ENCODE results near the gene RNF43.

The RNF43 gene

DNA sequence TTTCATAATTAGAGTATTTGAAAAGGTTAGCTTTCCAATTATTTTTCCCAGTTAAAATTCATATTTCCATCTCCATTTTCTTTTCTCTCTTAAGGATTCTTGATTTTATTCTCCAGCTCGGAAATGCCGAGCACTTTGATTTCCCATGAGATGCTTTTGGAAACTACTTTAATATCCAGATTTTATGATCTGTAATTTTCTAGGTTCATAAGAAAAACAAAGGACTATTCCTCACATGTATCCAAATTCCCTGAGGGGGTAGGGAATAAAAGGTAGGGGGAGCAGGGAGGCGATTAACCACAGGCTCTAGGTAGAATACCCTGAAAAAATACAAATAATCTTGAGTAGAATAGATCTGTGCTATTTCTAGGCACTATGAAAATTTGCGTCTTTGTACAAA lies 938 bp downstream of the RNF43 start:
- DNase-seq (ENCODE audit: low read depth): no peak

DNA sequence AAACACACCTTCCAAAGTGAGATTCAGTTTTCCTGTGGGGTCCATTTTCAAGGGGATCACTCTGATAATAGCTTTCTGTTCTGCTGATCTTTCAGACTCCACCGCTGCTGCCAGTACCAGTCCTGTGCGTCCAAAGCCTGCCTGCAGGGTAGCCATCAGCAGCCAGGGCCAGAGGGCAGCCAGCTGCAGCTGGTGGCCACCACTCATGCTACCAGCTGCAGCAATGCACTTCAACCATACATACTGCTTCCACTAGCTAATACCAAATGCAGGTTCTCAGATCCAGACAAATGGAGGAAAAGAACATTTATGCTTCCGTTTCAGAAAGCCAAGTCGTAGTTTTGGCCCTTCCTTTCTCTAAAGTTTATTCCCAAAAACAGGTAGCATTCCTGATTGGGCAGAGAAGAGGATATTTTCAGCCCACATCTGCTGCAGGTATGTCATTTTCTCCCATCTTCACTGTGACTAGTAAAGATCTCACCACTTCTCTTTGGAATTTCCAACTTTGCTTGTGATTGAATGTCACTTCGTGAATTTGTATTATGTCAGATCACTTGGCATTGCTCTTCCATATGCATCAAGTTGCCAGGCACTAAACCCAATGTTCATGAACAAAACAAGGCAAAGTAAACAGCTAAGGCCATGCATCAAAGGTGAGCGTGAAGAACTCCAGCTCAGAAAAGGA lies 1.8 kb downstream of the RNF43 start:
- TF ChIP-seq, protein P1, sequence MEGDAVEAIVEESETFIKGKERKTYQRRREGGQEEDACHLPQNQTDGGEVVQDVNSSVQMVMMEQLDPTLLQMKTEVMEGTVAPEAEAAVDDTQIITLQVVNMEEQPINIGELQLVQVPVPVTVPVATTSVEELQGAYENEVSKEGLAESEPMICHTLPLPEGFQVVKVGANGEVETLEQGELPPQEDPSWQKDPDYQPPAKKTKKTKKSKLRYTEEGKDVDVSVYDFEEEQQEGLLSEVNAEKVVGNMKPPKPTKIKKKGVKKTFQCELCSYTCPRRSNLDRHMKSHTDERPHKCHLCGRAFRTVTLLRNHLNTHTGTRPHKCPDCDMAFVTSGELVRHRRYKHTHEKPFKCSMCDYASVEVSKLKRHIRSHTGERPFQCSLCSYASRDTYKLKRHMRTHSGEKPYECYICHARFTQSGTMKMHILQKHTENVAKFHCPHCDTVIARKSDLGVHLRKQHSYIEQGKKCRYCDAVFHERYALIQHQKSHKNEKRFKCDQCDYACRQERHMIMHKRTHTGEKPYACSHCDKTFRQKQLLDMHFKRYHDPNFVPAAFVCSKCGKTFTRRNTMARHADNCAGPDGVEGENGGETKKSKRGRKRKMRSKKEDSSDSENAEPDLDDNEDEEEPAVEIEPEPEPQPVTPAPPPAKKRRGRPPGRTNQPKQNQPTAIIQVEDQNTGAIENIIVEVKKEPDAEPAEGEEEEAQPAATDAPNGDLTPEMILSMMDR (IDR thresholded peaks at IDR 0.05; ENCODE audit: control insufficient read depth, insufficient read depth, low read depth, low read length, missing control alignments): no peak
- no peak for DNase-seq (ENCODE audit: low read depth)
- H3K4me3 ChIP-seq (ENCODE audit: control insufficient read depth, low read depth, low read length): no peak overlapping the region

More for the DNA sequence above, 938 bp downstream of the RNF43 start:
- TF ChIP-seq, protein P1 (IDR thresholded peaks at IDR 0.05; ENCODE audit: control insufficient read depth, insufficient read depth, low read depth, low read length, missing control alignments): no peak
- no peak overlapping the region for H3K4me3 ChIP-seq (ENCODE audit: control insufficient read depth, low read depth, low read length)

DNA sequence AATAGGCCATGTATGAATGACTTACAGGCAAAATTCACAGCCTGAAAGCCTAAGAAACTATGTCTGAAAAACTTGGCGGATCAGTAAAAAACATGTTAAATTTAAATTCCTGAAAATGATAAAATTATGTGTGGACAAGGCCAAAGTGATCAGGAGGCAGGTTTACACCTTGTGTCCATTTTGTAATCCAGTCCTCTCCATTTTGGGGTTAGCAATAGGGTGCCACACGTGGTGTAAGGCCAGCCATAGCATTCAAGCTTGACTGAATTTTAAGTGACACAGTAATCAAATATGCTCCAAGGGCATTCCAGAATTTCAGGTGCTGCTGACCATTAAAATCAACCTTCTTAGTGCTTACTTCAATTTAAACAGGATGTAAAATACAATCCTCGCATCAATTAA lies 2.7 kb downstream of the RNF43 start:
- TF ChIP-seq, protein P1 (IDR thresholded peaks at IDR 0.05; ENCODE audit: control insufficient read depth, insufficient read depth, low read depth, low read length, missing control alignments): no peak
- DNase-seq (ENCODE audit: low read depth): no peak
- no peak overlapping the region for H3K4me3 ChIP-seq (ENCODE audit: control insufficient read depth, low read depth, low read length)

DNA sequence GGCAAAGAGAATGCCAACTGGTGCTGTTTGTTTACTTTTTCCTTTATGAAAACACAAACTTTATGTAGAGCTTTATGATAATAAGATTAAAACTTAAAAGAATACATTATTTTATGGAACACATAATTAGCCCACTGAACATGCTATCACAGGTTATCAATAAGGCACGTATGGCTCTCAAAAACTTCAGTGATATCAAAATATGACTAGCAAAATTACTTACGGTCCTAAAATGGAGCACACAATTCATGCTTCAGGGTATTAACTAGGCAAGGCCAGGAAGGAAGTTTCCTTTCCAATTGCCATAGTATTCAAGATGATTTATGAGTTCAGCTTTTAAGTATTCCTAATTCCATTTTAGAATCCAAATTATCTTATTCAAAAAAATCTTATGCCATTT lies 3.6 kb downstream of the RNF43 start:
- TF ChIP-seq, protein P1 (IDR thresholded peaks at IDR 0.05; ENCODE audit: control insufficient read depth, insufficient read depth, low read depth, low read length, missing control alignments): no peak
- no peak overlapping the region for H3K4me3 ChIP-seq (ENCODE audit: control insufficient read depth, low read depth, low read length)
- no peak for DNase-seq (ENCODE audit: low read depth)

DNA sequence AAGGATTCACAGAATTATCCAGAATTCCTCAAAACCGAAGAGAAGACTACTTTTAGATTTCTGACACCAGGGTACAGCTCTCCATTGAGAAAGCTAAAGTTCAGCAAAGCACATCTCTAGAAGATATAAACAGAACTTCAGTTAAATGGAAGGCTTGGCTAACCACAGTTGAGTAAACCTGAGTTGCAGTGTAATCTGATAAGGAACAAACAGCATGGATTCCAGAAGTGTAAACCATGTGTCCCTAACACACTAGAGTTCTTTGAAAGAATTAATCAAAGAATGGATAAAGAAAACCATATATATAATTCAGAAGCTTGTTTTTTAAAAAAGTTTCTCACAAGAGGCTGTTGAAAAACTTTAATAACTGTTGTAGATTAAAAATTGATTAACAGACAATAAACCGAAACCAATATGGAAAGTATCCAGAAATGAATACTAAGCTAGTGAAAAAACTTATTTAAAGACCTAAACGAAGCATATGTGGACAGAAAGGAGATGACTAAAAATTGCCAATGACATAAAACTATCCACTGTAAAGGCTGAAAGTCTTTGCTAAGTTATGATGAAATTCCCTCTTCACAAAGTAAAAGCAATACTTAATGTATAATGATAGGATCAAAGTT lies 4.3 kb downstream of the RNF43 start:
- no peak for DNase-seq (ENCODE audit: low read depth)
- no peak overlapping the region for H3K4me3 ChIP-seq (ENCODE audit: control insufficient read depth, low read depth, low read length)
- TF ChIP-seq, protein P1 (IDR thresholded peaks at IDR 0.05; ENCODE audit: control insufficient read depth, insufficient read depth, low read depth, low read length, missing control alignments): no peak

DNA sequence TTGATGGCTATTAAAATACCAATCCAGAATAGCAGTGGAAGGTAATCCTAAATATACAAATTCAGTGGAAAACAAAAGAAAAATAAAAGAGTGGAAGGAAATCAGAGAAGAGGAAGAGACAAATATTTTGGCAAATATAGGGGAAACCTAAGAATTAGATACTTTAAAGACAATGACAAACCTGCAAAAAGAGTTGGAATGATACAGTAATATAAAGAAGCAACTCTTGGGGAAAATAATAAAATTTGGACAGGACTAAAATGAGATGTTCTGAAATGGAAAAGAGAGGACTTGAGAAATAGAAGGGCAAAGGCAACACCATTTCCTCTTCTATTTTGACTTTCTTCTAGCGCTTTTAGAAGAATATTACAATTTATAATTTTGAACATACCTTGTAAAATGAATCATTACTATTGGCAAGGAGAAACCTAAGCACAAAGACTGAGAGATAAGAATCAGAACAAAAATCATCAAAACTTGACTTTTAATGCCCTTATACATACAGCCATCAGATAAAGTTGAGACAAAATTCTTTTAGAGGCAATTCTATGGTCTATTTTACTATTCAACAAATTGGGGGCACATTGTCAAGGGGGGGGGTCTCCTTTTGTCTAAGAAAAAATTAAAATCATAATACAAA lies 5.2 kb downstream of the RNF43 start:
- DNase-seq (ENCODE audit: low read depth): no peak
- no peak overlapping the region for H3K4me3 ChIP-seq (ENCODE audit: control insufficient read depth, low read depth, low read length)
- TF ChIP-seq, protein P1 (IDR thresholded peaks at IDR 0.05; ENCODE audit: control insufficient read depth, insufficient read depth, low read depth, low read length, missing control alignments): no peak
